GM10248 (cell line): ENCODE measurements around the gene SIPA1L3.

Experiments
- CTCF ChIA-PET: fragments of 300-600 bp; sonication (Branson Sonifier 250); formaldehyde crosslinking; extraction: SDS; loops from one replicate; lab custom pipeline; 2021; ENCODE audit warnings: antibody characterized with exemption; lab: Yijun Ruan, JAX
- POLR2A ChIA-PET: fragments of 350-650 bp; sonication (Branson Sonifier 250); formaldehyde crosslinking; extraction: SDS; loops from one replicate; lab custom pipeline; 2020; ENCODE audit warnings: antibody characterized with exemption; lab: Yijun Ruan, JAX
- DNase-seq: peaks from one replicate; pipeline ENCODE4 v3.0.0; 2012; ENCODE audit errors: extremely low spot score
- CTCF ChIP-seq: IDR thresholded peaks from 2 replicates; pipeline ENCODE4 v1.5.1; 2012; ENCODE audit warnings: mild to moderate bottlenecking, low read depth; ENCODE audit errors: extremely low read depth, missing control alignments, control extremely low read depth

SIPA1L3 gene

GRCh38 chr19:38082256-38083118 is 175.5 kb downstream of the SIPA1L3 start:
- no peak for TF ChIP-seq CTCF
- POLR2A ChIA-PET, result no interaction called here
- no peak for DNase-seq
- CTCF ChIA-PET, result interaction anchor here (1.1 to 1.9 kb wide), 3 partner anchors 17 to 180 kb away, joined by 3 to 4 read pairs (median 4); no protein-coding TSS in a partner anchor

- ChIA-PET CTCF (interaction anchor here (1.5 to 1.9 kb wide), 2 partner anchors 11 to 18 kb away, joined by 4 to 5 read pairs; no protein-coding TSS in a partner anchor), POLR2A (no interaction called here)
- no peak for DNase-seq
- no peak for TF ChIP-seq CTCF
Observed at GRCh38 chr19:38084196-38084595, 177.2 kb downstream of the SIPA1L3 start.

GRCh38 chr19:38089440-38089839 is 182.4 kb downstream of the SIPA1L3 start:
- DNase-seq, result no peak
- TF ChIP-seq CTCF, result no peak
- POLR2A ChIA-PET, result no interaction called here
- CTCF ChIA-PET, result interaction anchor here (2.2 kb wide), 1 partner anchor 187 kb away, joined by 9 read pairs; no protein-coding TSS in a partner anchor

GRCh38 chr19:38093154-38093553 is 186.1 kb downstream of the SIPA1L3 start:
- ChIA-PET CTCF (interaction anchor here (1.3 to 2.9 kb wide), 2 partner anchors 16 to 191 kb away, joined by 3 to 13 read pairs; no protein-coding TSS in a partner anchor), POLR2A (no interaction called here)
- DNase-seq, result no peak
- no peak for TF ChIP-seq CTCF

- ChIA-PET POLR2A (no interaction called here), CTCF (interaction anchor here (1.3 to 2.9 kb wide), 3 partner anchors 17 to 191 kb away, joined by 3 to 13 read pairs (median 3); no protein-coding TSS in a partner anchor)
- no peak for TF ChIP-seq CTCF
- DNase-seq, result no peak
Observed at GRCh38 chr19:38093587-38093986, 186.6 kb downstream of the SIPA1L3 start.

- ChIA-PET CTCF (interaction anchor here (1.0 to 2.9 kb wide), 8 partner anchors 8 to 198 kb away, joined by 3 to 13 read pairs (median 4); no protein-coding TSS in a partner anchor), POLR2A (no interaction called here)
- DNase-seq, result peak; percentile 73
- peak; percentile 61 for TF ChIP-seq CTCF
Observed at GRCh38 chr19:38095411-38096308, 188.7 kb downstream of the SIPA1L3 start.
